GM18519 (cell line): ENCODE data around the gene TBC1D19.
A peak's percentile ranks its signal among the peaks of the same experiment; 100 is the strongest.
"Not testable (repeated sequence)": the region's sequence is repeated elsewhere in the genome, so short reads cannot be mapped to it uniquely, and the experiment has no call there.

ENCODE experiments used
- ATAC-seq: cut with Tn5 transposase; IDR thresholded peaks from one replicate; pipeline ENCODE4 v1.9.1; 2021; ENCODE audit warnings: mild to moderate bottlenecking, moderate library complexity; ENCODE audit not compliant: unreplicated experiment, low FRiP score

TBC1D19 gene

DNA sequence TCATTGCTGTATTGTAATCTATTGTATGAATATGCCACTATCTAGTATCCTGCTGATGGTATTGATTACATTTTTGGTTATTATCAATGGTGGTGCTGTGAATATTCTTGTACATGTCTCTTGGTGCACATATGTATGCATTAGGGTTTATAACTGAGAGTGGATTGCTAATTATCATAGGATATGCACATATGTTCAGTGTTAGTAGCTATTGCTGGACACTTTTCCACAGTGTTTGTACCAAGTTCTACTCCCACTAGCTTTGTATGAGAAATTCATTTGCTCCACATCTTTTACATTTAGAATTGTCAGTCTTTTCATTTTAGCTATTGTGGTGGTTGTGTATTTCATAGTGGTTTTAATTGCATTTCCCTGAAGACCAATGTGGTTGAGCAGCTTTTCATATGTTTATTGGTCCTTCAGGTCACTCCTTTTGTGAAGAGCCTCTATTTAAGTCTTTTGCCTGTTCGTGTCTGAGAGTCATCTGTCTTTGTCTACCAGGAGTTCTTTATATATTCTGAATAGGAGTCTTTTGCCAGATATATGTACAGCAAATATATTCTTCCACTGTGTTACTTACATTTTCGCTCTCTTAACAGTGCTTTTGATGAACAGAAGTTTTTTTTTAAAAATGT lies 87.1 kb downstream of the TBC1D19 start:
- no peak for ATAC-seq

DNA sequence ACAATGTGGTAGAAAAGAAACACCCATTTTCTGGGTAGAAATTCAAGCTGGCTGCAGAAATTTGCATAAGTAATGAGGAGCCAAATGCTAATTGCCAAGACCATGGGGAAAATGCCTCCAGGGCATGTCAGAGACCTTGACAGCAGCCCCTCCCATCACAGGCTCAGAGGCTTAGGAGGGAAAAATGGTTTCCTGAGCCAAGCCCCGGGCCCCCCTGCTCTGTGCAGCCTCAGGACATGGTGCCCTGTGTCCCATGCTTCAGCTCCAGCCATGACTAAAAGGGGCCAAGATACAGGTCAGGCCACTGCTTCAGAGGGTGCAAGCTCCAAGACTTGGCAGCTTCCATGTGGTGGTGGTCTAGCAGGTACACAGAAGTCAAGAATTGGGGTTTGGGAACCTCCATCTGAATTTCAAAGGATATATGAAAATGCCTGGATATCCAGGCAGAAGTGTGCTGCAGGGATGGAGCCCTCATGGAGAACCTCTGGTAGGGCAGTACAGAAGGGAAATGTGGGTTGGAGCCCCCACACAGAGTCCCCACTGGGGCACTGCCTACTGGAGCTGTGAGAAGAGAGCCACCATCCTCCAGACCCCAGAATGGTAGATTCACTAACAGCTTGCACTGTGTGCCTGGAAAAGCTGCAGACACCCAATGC lies 95.3 kb downstream of the TBC1D19 start:
- ATAC-seq: not testable (repeated sequence)

DNA sequence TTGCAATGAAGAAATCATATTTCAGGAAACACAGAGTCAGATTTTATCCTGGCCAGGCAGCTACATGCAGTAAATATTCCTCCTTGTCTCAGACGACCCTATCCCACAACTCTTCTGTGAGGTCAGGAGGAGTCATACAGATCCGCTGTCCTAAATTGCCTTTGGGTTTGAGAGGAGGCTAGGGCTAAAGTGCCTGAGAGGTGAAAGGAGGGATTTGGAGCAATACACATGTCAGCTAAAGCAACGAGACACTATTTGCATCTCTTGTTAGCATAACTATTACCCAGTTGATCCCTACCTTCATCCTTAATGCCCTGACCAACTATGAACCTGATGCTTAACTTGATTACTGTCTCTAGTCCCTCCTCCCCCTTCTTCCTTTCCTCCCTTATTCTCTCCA lies 98.6 kb downstream of the TBC1D19 start:
- ATAC-seq: no peak

DNA sequence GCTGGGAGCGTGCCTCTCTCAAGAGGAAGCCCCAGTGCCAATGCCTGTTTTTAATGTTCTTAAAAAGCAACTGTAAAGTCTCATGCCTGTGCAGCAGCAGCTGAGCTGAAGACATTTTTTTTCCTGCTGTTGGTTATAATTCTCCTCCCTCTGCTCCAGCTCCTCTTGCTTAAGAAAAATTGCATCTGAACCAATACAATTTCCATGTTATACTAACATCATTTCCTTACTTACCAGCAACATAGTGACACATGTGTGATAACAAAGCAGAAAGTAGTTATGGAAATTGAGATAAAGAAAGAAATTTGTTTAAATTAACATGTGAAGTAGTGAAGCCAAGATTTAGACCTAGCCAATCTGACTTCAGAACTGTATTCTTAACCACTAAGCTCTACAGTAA lies 101.4 kb downstream of the TBC1D19 start:
- ATAC-seq: no peak

DNA sequence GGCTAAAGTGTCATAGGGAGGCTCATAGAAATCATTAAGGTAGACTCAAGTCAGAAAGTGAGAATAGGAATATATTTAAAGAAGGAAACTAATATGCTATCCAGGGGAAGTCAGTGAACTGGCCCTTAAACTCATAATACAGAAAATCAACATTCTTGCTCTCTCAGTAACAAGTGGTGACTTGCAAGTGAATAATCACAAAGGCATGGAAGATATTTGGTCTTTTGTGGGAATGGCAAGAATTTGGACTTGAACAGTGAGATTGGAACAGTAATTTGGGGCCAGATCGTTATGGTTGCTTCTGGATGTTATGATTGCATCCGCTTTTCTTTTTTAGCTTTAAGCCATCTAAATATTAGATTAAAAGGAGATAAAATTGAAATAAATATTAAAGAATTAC lies 103.8 kb downstream of the TBC1D19 start:
- ATAC-seq: no peak

DNA sequence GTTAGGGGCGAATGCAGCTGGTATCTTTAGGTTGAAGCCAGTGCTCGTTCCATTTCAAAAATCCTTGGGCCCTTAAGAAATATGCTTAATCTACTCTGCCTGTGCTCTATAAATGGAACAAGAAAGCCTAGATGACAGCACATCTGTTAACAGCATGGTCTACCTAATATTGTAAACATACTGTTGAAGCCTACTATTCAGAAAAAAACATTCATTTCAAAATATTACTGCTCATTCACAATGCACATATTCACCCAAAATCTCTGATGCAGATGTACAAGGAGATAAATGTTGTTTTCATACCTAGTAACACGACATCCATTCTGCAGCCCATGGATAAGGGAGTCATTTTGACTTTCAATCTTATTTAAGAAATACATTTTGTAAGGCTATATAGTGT lies 106.6 kb downstream of the TBC1D19 start:
- ATAC-seq: no peak

DNA sequence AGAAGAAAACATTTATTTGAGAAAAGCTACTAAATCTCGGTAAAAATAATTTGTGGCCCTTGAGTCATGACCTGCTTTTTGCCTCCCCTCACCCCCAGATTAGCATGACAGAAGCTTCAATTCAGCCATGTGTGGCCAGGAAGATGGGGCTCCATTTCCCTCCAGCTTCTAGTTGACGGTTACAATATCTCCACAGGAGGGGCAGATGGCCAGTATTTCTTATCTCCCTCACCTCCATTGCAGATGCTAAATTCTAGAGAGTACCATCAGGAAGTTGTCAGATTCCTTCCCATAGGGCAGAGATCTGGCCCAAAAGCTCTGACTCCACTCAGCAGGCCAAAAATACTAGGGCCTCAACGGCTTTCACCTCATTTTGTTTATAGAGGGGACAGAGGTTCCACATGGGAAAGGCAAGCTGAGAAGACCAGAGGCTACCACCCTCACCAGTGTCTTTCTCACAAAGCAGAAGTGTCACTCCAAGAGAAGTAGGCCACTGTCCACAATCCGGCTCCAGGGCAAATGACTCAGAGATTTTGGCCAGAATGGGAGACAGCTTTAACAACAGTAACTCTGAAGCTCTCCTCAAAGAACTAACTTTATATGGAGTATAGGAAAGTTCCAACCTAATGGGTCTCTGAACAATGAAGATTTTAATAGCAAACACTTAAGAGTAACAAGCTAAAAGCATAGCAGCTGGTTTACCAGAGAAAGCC lies 108.3 kb downstream of the TBC1D19 start:
- ATAC-seq: no peak

DNA sequence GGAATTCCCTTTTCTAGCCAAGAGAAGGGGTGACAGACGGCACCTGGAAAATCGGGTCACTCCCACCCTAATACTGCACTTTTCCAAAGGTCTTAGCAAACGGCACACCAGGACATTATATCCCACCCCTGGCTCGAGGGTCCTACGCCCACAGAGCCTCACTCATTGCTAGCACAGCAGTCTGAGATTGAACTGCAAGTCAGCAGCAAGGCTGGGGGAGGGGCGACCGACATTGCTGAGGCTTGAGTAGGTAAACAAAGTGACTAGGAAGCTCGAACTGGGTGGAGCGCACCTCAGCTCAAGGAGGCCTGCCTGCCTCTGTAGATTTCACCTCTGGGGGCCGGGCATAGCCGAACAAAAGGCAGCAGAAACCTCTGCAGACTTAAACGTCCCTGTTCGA lies 110.2 kb downstream of the TBC1D19 start:
- not testable (repeated sequence) for ATAC-seq

DNA sequence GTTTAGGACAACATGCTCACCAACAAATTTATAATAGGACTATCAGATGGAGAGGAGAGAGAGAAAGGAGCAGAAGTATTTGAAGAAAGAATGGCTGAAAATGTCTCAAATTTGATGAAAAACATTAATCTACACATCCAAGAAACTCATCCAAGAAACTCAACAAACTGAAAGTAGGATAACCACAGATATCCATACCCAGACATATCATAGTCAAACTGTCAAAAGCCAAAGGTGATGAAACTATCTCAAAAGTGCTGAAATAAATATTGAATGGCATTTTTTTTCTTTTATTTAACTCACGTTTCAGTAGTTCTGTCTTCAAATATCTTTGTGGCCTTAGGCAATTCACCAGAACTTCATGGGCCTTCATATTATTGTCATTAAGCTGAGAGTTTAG lies 116.2 kb downstream of the TBC1D19 start:
- ATAC-seq: no peak

DNA sequence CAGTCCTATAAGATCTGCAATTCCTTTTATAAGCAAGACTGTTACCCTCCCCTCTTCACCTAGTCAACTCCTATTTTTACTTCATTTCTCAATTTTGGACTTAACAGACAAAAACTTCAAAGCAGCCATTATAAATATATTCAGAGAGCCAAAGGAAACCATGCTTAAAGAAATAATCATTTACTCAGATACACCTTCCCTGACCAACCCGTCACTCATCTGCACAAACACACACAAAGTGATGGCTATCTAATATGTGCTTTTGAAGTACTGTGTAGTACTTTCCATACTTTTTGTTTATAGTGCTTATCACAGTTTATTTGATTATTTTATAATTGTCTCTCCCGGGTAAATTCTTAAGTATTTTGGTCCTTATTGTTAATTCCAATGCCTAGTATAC lies 117.2 kb downstream of the TBC1D19 start:
- ATAC-seq: no peak

DNA sequence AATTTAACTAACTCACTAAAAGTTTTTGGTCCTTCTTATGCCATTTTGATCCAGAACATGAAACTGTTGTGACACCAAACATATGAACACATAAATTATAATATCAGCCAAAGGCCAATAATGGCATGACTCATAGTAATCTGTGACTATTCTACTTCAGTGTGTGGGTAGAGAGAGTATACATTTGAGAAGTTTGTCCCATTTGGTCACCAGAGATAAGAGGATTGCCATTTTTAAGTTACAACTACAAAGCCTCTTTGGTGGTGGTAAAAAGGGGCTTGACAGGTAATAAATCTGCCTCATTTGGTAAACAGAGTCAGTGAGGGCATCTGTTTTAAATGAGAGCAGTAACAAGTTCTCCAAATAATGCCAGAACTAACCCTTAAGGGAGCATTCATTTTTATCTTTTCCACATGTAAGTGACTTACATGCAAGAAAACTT lies 117.9 kb downstream of the TBC1D19 start:
- no peak for ATAC-seq

DNA sequence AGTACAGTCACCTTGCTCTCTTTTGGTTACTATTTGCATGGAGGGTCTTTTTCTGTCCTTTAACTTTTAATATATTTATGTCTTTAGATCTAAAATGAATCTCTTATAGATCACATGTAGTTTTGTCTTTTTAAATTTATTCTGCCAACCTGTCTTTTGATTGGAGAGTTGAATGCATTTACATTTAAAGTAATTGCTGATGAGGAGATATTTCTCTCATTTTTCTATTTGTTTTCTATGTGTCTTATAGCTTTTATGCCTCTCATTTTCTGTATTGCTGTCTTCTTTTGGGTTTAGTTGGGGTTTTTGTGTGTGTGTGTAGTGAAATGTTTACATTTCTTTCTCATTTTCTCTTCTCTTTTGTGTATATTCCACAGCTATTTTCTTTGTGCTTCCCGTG lies 123.5 kb downstream of the TBC1D19 start:
- ATAC-seq: no peak

DNA sequence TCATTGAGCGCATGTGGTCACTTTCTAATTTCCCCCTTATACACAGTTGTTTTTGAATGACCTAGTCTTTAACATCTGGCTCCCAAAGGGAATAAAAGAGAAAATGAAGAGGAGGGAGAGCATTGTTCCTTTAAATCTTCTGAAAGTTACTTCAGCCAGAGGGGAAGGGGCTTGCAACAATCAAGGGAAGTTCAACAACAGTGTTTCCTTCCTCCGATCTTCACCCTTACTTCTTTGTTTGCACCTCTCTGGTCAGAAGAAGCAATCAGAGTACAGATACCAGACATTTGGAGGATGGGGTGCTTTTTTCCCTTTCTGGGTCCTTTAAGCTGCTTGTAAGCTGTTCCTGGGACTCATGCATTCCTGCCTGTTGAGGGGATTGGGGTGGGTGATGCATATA lies 125.4 kb downstream of the TBC1D19 start:
- ATAC-seq: no peak

DNA sequence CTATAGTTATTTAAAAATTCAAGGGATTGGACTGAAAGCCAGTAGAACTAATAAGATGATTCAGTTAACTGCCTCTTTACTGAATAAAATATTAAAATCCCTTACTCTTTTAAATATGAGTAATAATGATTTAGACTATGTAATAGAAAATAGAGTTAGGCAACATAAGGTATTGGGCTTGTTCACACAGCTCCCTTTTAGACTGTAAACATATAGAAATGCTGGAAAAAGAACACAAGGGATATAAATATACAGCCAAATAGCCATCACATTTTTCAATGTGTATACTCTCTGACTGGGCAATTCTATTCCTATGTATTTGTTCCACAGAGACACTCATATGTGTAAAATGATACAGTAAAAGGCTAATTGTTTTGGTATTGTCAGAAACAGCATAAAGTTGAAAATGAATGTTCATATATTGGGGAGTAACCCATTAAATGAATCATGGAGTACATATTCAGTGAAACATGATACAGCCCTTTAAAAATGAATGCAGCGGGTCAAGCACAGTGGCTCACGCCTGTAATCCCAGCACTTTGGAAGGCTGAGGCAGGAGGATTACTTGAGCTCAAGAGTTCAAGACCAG lies 129.8 kb downstream of the TBC1D19 start:
- ATAC-seq: no peak

DNA sequence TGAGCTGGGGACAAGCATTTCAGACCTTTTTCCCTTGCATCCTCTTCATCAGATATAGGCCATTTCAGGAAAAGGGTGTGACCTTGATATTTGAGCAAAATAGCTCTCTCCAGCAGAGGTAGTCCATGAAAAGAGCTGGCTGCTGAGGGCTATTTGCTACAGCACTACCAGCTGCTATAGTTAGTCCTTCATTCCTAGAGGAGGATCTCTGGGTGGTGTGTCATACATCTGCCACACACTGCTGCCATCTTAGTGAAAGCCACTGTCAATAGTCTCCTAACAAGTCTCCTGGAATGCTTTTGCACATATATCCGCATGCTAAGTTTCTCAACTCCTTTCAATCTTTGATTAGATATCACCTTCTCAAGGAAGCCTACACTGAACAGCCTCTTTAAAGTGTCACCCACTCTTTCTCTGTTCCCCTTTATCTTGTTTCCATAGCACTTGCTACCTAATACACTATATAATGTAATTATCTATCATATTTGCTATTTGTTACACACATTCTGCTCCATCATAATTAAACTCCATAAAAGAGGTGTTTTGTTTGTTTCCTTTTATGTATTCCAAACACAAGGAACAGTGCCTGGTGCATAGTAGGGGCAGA lies 131.9 kb downstream of the TBC1D19 start:
- ATAC-seq: peak; percentile 79

DNA sequence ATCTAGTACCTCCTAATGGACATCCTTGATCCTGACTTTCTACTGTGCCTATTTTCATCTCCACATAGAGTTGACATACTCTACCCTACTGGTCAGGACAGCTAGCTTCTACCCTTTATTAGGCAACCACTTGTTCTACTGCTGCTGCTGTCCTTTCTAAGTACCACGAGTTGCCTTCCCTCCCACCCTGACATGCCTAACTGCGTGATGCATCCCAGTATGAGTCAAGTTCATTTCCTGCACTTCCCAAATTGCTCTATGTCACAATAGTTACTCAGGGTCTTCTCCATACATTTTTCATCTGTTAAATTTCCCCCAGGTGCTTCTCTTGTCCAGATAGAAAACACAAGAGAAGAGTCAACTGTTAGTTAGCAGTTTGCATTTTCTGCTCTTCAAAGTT lies 133.4 kb downstream of the TBC1D19 start:
- no peak for ATAC-seq

DNA sequence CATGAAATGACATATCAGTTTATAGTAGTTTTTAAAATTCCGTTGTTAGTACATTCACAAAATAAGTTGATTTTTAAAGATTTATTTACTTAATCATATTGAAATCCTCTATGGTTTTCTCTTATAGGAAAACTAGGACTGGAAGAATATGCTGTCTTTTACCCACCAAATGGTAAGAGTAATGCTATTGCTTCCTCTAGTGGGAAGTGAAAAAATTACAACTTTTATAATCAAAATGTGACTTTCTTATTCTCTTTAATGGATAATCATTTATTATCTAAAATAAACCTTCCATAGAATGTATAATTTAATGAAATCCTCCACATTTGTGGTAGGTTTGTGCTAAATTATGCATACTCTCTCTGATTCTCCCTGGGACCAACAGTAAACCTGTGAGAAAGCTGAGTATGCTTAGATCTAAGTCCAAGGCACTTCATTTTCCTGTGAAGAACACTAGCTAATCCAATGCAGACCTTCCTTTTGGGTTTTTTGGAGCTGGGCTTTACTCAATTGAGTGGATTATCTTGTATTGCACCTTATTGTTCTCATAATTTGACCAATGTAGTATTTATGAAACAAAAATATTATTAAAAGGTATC lies 136.2 kb downstream of the TBC1D19 start:
- no peak for ATAC-seq

DNA sequence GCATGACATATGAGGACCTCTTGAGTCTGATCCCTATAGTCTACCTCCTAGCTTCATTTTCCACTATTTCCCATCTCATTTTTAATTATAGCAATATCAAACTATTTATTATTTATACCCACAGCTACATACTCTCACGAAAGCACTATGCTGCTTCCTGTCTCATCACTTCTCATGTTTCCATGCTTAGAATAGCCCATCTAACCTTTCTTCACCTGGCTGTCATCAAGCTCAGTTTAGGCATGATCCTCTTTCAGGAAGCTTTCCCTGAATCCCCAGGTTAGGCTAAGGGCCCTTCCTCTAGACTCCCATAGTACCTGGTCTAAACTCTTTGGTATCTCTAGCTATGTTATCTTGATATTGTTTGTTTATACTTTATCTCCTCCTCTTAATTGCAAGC lies 137.8 kb downstream of the TBC1D19 start:
- no peak for ATAC-seq

DNA sequence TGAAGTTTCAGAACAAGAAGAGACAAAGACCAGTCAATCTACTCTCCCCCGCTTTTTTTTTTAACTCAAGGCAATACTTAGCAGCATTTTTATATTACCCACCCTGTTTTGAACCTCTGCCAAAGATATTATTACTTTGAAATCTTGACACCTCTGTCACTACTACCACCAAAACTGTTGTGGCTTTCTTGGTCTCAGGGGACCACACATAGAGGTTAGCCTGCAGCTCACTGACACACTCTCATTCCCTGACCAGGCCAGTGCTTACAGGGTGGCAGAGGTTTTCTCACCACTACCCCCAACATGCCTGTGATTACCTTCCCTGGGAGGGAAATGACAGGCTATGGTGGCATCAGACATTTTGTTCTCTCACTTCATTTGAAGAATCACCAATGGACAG lies 139.3 kb downstream of the TBC1D19 start:
- peak; percentile 83 for ATAC-seq

DNA sequence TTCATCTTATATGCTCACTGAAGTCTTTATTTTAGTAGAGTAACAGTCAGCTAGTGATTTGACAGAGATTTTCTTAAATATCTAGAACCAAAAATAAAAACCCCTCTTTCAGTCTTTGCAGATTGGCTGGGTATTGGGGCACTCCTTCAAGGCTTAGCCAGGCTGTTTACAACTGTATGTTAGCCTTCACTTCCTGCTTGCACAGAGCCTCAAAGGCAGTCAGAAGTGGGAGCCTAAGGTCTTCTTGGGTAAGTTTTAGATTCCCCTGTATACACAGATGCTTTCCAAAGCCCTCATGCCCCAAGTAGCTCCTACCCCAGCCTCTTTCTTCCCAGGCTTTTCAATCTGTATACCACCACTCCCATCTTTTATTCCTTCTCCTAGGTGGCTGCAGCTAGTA lies 140.7 kb downstream of the TBC1D19 start:
- ATAC-seq: no peak
